CD14-positive monocyte (primary cell): Measurements from ENCODE around the gene VSTM2B. TPM values are rescaled to one million over a fixed set of nuclear protein-coding genes. Genes with fewer than 3 reads are reported as not detected.
A peak's percentile ranks its signal among the peaks of the same experiment; 100 is the strongest.

Experiments
- DNase-seq, 3 donors: peaks; one replicate each; pipeline ENCODE4 v3.0.0-alpha.2; 2011 to 2022
- H2AFZ ChIP-seq: 2 replicates; pipeline ENCODE4 v1.6.0; 2012; ENCODE audit warnings: mild to moderate bottlenecking, low read depth, low read length, inconsistent platforms; ENCODE audit not compliant: insufficient read depth, poor library complexity, severe bottlenecking
- H3K27ac ChIP-seq, 2 donors: 1 replicate in 1 of 2; 2 replicates in 1 of 2; pipeline ENCODE4 v1.5.1; 2012 to 2013; ENCODE audit warnings: low read length in 2 of 2, control low read depth in 1 of 2, inconsistent platforms in 1 of 2, low read depth in 1 of 2, mild to moderate bottlenecking in 1 of 2
- H3K27me3 ChIP-seq, 2 donors: one replicate each; pipeline versions ENCODE4 v1.6.0 to v1.6.1; 2011 to 2013; ENCODE audit warnings: low read length in 2 of 2; ENCODE audit not compliant: control insufficient read depth in 2 of 2, insufficient read depth in 2 of 2
- H3K36me3 ChIP-seq, 2 donors: replicated peaks in 1 of 2; 1 replicate in 1 of 2; 2 replicates in 1 of 2; pipeline versions ENCODE4 v1.5.1 to v1.6.1; 2012 to 2013; ENCODE audit warnings: low read length in 2 of 2, control low read depth in 1 of 2, inconsistent platforms in 1 of 2, mild to moderate bottlenecking in 1 of 2; ENCODE audit not compliant: insufficient read depth in 2 of 2, control insufficient read depth in 1 of 2
- H3K4me1 ChIP-seq, 2 donors: 1 replicate in 1 of 2; 2 replicates in 1 of 2; pipeline versions ENCODE4 v1.5.1 to v1.6.1; 2012 to 2013; ENCODE audit warnings: low read length in 2 of 2, control low read depth in 1 of 2, inconsistent platforms in 1 of 2, mild to moderate bottlenecking in 1 of 2, moderate library complexity in 1 of 2; ENCODE audit not compliant: insufficient read depth in 2 of 2, control insufficient read depth in 1 of 2
- H3K4me2 ChIP-seq: replicated peaks from 2 replicates; pipeline ENCODE3; 2012; ENCODE audit warnings: low read length, moderate library complexity, mild to moderate bottlenecking; ENCODE audit not compliant: poor library complexity, severe bottlenecking; ENCODE audit errors: extremely low read depth
- H3K4me3 ChIP-seq, 3 experiments: fragments of 200-600 bp in 1 of 3; sonication (generic) in 1 of 3; replicated peaks in 1 of 3; 1 replicate in 2 of 3; 2 replicates in 1 of 3; pipeline ENCODE4 v1.5.1; 2011 to 2013; ENCODE audit warnings: low read length in 3 of 3, mild to moderate bottlenecking in 3 of 3, control low read depth in 2 of 3, low read depth in 2 of 3, inconsistent platforms in 1 of 3, moderate library complexity in 1 of 3
- H3K79me2 ChIP-seq: 2 replicates; pipeline ENCODE4 v1.6.0; 2012; ENCODE audit warnings: mild to moderate bottlenecking, control low read depth, inconsistent platforms, low read length, moderate library complexity; ENCODE audit not compliant: insufficient read depth
- H3K9ac ChIP-seq: 2 replicates; pipeline ENCODE4 v1.6.0; 2017; ENCODE audit warnings: low read length, mild to moderate bottlenecking; ENCODE audit not compliant: insufficient read depth, poor library complexity, severe bottlenecking
- H3K9me3 ChIP-seq, 2 donors: replicated peaks in 1 of 2; 1 replicate in 1 of 2; 2 replicates in 1 of 2; pipeline versions ENCODE4 v1.5.1 to v1.6.1; 2012 to 2013; ENCODE audit warnings: low read length in 2 of 2, control low read depth in 1 of 2; ENCODE audit not compliant: control insufficient read depth in 1 of 2, insufficient read depth in 1 of 2
- H4K20me1 ChIP-seq: 2 replicates; pipeline ENCODE4 v1.6.0; 2012; ENCODE audit warnings: mild to moderate bottlenecking, low read length, control low read depth, moderate library complexity; ENCODE audit not compliant: insufficient read depth
- H3K27ac Mint-ChIP-seq, 7 donors: one replicate each; pipeline ENCODE4 v1.8.0; 2020; ENCODE audit warnings: mild to moderate bottlenecking in 7 of 7, mixed read lengths in 7 of 7, moderate library complexity in 6 of 7, inconsistent platforms in 2 of 7
- H3K27me3 Mint-ChIP-seq, 3 donors: one replicate each; pipeline ENCODE4 v1.8.0; 2021 to 2022; ENCODE audit warnings: low read depth in 3 of 3, mild to moderate bottlenecking in 3 of 3, mixed read lengths in 3 of 3, moderate library complexity in 3 of 3, inconsistent platforms in 1 of 3
- H3K36me3 Mint-ChIP-seq, 2 donors: one replicate each; pipeline ENCODE4 v1.8.0; 2020; ENCODE audit warnings: mixed read lengths in 2 of 2, inconsistent platforms in 1 of 2, mild to moderate bottlenecking in 1 of 2
- H3K4me1 Mint-ChIP-seq: one replicate; pipeline ENCODE4 v1.8.0; 2020; ENCODE audit warnings: mild to moderate bottlenecking, mixed read lengths
- H3K4me3 Mint-ChIP-seq, 2 donors: one replicate each; pipeline ENCODE4 v1.8.0; 2020; ENCODE audit warnings: mild to moderate bottlenecking in 2 of 2, mixed read lengths in 2 of 2, moderate library complexity in 1 of 2
- H3K9me3 Mint-ChIP-seq, 7 donors: one replicate each; pipeline ENCODE4 v1.8.0; 2020 to 2022; ENCODE audit warnings: mixed read lengths in 7 of 7, mild to moderate bottlenecking in 6 of 7, moderate library complexity in 6 of 7, inconsistent platforms in 2 of 7
- WGBS: methylation state at CpG from one replicate; pipeline ENCODE4 v1.1.5; 2013; ENCODE audit warnings: missing lambda C conversion rate; ENCODE audit not compliant: insufficient coverage; 5-methylcytosine and 5-hydroxymethylcytosine counted together
- intact Hi-C, 2 donors: fragments of 100-400 bp; cut with micrococcal nuclease; formaldehyde crosslinking; loops; one replicate each; pipeline versions ENCODE4 v1.15.0 to v1.15.1; 2023
- polyA plus RNA-seq, 3 donors: library from polyadenylated mRNA; depleted of rRNA in 1 of 3; unstranded in 2 of 3; stranded (reverse) in 1 of 3; fragments of 300-500 nt in 2 of 3; fragments of >200 nt in 1 of 3; fragmentation: Illumina TruSeq in 2 of 3; gene quantifications; 1 replicate in 2 of 3; 2 replicates in 1 of 3; pipeline ENCODE4 v1.2.3, GENCODE V29; 2012 to 2021
- TF ChIP-seq, protein P1 (sequence below): fragments of 200-600 bp; IDR thresholded peaks from one replicate; pipeline ENCODE4 v1.8.0; 2022; ENCODE audit warnings: antibody characterized with exemption, mild to moderate bottlenecking

Gene VSTM2B
- polyA plus RNA-seq, 3 donors = not detected

DNA sequence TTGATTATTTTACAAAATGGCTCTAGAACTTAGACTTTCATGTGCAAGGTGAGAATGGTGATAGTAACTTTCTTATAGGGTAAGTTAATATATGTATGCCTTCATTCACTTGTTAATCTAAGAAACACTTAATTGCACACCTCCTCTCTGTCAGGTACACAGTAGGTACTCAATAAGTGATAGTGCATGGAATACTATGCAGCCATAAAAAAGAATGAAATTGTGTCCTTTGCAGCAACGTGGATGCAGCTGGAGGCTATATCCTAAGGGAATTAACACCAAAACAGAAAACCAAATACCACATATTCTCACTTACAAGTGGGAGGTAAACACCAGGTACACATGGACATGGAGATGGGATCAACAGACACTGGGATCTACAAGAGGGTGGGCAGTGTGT is 17.6 kb upstream of the VSTM2B start:
- no peaks in the 10 kb centered on the region for H3K27me3 ChIP-seq
- Mint-ChIP-seq H3K27me3 (peaks cover 2 to 5% (median 5%) of the 10 kb centered on the region in 3 donors), H3K4me3 (no peak overlapping the region), H3K4me1 (no peaks in the 10 kb centered on the region), H3K36me3 (no peaks in the 10 kb centered on the region), H3K9me3 (no peaks in the 10 kb centered on the region), H3K27ac (peak overlapping the region in 1 of 7 donors; percentile 2)
- no peak overlapping the region for H3K4me3 ChIP-seq
- H3K9me3 ChIP-seq = no peaks in the 10 kb centered on the region
- intact Hi-C loops = no loop called here
- H3K4me1 ChIP-seq = no peaks in the 10 kb centered on the region
- H3K27ac ChIP-seq = no peak overlapping the region
- H2AFZ ChIP-seq = no peak overlapping the region
- TF ChIP-seq, protein P1, sequence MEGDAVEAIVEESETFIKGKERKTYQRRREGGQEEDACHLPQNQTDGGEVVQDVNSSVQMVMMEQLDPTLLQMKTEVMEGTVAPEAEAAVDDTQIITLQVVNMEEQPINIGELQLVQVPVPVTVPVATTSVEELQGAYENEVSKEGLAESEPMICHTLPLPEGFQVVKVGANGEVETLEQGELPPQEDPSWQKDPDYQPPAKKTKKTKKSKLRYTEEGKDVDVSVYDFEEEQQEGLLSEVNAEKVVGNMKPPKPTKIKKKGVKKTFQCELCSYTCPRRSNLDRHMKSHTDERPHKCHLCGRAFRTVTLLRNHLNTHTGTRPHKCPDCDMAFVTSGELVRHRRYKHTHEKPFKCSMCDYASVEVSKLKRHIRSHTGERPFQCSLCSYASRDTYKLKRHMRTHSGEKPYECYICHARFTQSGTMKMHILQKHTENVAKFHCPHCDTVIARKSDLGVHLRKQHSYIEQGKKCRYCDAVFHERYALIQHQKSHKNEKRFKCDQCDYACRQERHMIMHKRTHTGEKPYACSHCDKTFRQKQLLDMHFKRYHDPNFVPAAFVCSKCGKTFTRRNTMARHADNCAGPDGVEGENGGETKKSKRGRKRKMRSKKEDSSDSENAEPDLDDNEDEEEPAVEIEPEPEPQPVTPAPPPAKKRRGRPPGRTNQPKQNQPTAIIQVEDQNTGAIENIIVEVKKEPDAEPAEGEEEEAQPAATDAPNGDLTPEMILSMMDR = no peak
- no peaks in the 10 kb centered on the region for H3K79me2 ChIP-seq
- H3K9ac ChIP-seq = no peak overlapping the region
- H3K4me2 ChIP-seq = no peak overlapping the region
- DNase-seq = no peak
- no CpG with 5 or more reads among the region's 1 CpG for whole genome bisulfite sequencing
- no peaks in the 10 kb centered on the region for H4K20me1 ChIP-seq
- H3K36me3 ChIP-seq = no peaks in the 10 kb centered on the region

DNA sequence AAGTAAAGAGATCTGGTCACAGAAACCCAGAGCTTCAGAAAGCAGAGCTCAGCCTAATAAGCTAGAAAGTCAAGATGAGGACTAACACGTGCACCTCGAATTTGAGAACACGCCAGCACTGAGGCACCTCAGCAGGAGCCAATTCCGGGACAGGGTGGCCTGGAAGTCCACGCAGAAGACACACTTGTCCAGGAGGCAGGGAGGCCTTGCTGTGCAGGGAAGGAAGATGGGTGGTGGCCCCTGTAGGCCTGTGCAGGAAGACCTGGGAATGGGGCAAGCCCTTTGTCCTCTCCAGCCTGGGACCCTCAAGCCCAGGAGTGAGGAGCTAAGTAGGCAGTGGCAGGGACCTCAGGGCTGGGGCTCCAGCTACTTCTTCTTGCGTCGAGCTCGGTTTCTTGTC is 16.3 kb upstream of the VSTM2B start:
- WGBS = 87% methylated on average over 5 of the region's 8 CpGs
- H3K4me2 ChIP-seq = no peak overlapping the region
- H3K36me3 Mint-ChIP-seq = no peaks in the 10 kb centered on the region

More for the DNA sequence above, 16.3 kb upstream of the VSTM2B start:
- H3K9me3 Mint-ChIP-seq = no peaks in the 10 kb centered on the region
- H3K27me3 ChIP-seq = no peaks in the 10 kb centered on the region
- no peak overlapping the region for H2AFZ ChIP-seq
- TF ChIP-seq, protein P1 = no peak
- no peaks in the 10 kb centered on the region for H3K4me1 ChIP-seq
- no peak overlapping the region for H3K4me3 ChIP-seq
- H3K4me3 Mint-ChIP-seq = no peak overlapping the region
- no peak overlapping the region for H3K27ac ChIP-seq
- H3K27me3 Mint-ChIP-seq = peaks cover 3 to 7% (median 6%) of the 10 kb centered on the region in 3 donors
- H3K9ac ChIP-seq = no peak overlapping the region
- no peaks in the 10 kb centered on the region for H3K36me3 ChIP-seq
- no peaks in the 10 kb centered on the region for H4K20me1 ChIP-seq
- no peaks in the 10 kb centered on the region for H3K4me1 Mint-ChIP-seq
- intact Hi-C loops = no loop called here
- no peaks in the 10 kb centered on the region for H3K79me2 ChIP-seq
- H3K9me3 ChIP-seq = no peaks in the 10 kb centered on the region
- H3K27ac Mint-ChIP-seq = no peak overlapping the region
- DNase-seq = no peak
